GM18520 (cell line): Measurements from ENCODE around the gene TRIM59.
"Not testable (repeated sequence)": the region's sequence is repeated elsewhere in the genome, so short reads cannot be mapped to it uniquely, and the experiment has no call there.

Experiments used
- ATAC-seq: cut with Tn5 transposase; IDR thresholded peaks from one replicate; pipeline ENCODE4 v1.9.1; 2021; ENCODE audit not compliant: unreplicated experiment

TRIM59 gene

GRCh38 chr3:160458151-160458550 lies 8.6 kb upstream of the TRIM59 start:
- ATAC-seq, result no peak

- ATAC-seq, result no peak
Measured at GRCh38 chr3:160455846-160456245, 6.3 kb upstream of the TRIM59 start.

- ATAC-seq, result no peak
Measured at GRCh38 chr3:160454995-160455394, 5.4 kb upstream of the TRIM59 start.

- not testable (repeated sequence) for ATAC-seq
Measured at GRCh38 chr3:160452251-160452650, 2.7 kb upstream of the TRIM59 start.

GRCh38 chr3:160451602-160452001 lies 2.0 kb upstream of the TRIM59 start:
- ATAC-seq, result no peak

GRCh38 chr3:160450846-160451245 lies 1.3 kb upstream of the TRIM59 start:
- ATAC-seq, result no peak

- ATAC-seq, result peak; percentile 16
Measured at GRCh38 chr3:160448845-160449635, 546 bp downstream of the TRIM59 start.

- no peak for ATAC-seq
Measured at GRCh38 chr3:160447544-160447943, 2.0 kb downstream of the TRIM59 start.

GRCh38 chr3:160446522-160447056 lies 3.0 kb downstream of the TRIM59 start:
- no peak for ATAC-seq

GRCh38 chr3:160445854-160446253 lies 3.7 kb downstream of the TRIM59 start:
- ATAC-seq, result no peak

- ATAC-seq, result no peak
Measured at GRCh38 chr3:160444411-160444810, 5.2 kb downstream of the TRIM59 start.

GRCh38 chr3:160440687-160441086 lies 8.9 kb downstream of the TRIM59 start:
- ATAC-seq, result no peak

- no peak for ATAC-seq
Measured at GRCh38 chr3:160437083-160437455, 12.5 kb downstream of the TRIM59 start.

- no peak for ATAC-seq
Measured at GRCh38 chr3:160435747-160436146, 13.8 kb downstream of the TRIM59 start.

- no peak for ATAC-seq
Measured at GRCh38 chr3:160435095-160435494, 14.5 kb downstream of the TRIM59 start.

GRCh38 chr3:160434071-160434470 lies 15.5 kb downstream of the TRIM59 start:
- no peak for ATAC-seq

GRCh38 chr3:160427832-160428424 lies 21.7 kb downstream of the TRIM59 start:
- no peak for ATAC-seq

GRCh38 chr3:160417311-160417710 lies 32.3 kb downstream of the TRIM59 start:
- ATAC-seq, result no peak

- peak; percentile 66 for ATAC-seq
Measured at GRCh38 chr3:160413613-160414248, 35.9 kb downstream of the TRIM59 start.

GRCh38 chr3:160412477-160412876 lies 37.1 kb downstream of the TRIM59 start:
- no peak for ATAC-seq

GRCh38 chr3:160409812-160410610 lies 39.6 kb downstream of the TRIM59 start:
- ATAC-seq, result no peak
